GM12872 (cell line): ENCODE results near the gene DAB2IP.

Source experiments
- CTCF ChIP-seq: IDR thresholded peaks from 3 replicates; pipeline ENCODE4 v1.5.1; 2011; ENCODE audit warnings: low read depth, mild to moderate bottlenecking, low read length, moderate library complexity; ENCODE audit not compliant: insufficient read depth

The DAB2IP gene

GRCh38 chr9:121671612-121672155 is 20.2 kb downstream of the DAB2IP start:
- TF ChIP-seq CTCF: no peak

- TF ChIP-seq CTCF: no peak
Measured at GRCh38 chr9:121672213-121672612, 20.8 kb downstream of the DAB2IP start.

DNA sequence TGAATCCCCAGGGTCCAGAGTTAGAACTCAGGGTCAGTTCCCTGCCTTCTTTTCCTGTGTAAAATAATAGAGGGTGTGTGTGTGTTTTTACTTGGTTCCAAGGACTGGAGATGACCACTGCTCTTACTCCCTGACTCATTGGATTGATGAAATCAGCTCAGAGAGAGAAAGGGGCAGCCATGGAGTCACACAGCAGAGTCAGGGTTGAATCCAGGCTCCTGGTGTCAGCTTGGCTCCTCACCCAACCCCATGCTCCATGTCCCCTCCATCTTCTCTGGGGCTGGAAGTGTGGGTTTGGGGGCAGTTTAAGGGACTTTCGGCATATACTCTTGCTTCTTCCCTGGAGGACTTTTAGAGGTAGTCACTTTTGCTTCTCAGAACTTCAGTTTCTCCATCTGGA is 21.6 kb downstream of the DAB2IP start:
- no peak for TF ChIP-seq CTCF

DNA sequence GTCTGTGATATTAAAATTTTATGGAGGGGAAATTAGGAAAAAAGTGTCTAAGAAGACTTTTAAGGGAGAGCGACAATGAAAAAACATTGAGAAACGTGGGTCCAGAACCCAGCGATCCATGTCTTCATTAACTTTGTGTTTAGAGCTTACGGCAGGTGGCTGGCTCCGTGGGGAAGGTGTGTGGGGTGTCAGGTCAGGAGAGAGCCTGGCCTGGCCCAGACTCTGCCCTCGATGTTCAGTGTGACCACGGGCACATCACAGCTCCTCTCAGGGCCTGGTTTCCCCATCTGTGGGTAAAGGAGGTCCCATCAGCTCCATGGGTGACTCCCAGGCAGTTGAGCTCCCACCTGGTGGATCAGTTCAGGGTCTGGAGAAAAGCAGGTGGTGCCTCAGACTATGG is 22.1 kb downstream of the DAB2IP start:
- no peak for TF ChIP-seq CTCF

DNA sequence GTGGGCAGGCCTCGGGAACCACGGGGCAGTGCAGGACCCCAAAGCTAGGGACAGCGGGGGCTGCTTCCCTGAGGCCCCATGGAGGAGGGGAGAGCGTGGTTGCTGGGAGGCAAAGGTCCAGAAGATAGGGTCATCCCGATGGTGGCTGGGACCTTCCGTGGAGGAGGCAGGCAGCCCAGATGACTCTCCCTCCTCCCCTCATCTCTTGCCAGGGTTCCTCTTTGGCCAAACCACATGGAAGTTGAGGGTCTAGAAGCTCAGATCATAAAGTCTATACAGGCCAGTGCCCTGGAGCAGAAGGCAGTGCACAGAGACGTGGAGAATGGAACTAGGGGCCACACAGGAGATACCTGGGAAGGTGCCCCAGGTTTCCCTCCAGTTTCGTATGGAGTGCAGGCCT is 22.6 kb downstream of the DAB2IP start:
- TF ChIP-seq CTCF: no peak

DNA sequence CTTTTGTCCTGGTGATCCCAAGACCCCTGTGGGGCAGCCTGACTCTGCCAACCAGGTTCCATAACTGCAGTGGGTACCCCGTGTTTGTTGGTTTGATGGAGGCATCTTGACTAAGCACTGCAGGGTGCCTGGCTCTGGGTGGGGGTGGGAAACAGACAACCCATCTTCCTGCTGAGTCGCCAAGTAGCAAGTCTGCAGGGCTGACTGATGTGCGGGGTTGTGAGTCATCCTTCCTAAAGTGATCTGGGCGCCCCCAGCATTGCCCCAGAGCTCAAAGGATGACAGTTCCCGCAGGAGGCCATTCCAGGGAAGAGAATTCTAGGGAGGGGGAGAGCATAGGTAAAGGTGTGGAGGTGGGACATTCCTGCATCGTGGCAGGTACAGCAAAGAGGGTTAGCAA is 23.5 kb downstream of the DAB2IP start:
- TF ChIP-seq CTCF: no peak

DNA sequence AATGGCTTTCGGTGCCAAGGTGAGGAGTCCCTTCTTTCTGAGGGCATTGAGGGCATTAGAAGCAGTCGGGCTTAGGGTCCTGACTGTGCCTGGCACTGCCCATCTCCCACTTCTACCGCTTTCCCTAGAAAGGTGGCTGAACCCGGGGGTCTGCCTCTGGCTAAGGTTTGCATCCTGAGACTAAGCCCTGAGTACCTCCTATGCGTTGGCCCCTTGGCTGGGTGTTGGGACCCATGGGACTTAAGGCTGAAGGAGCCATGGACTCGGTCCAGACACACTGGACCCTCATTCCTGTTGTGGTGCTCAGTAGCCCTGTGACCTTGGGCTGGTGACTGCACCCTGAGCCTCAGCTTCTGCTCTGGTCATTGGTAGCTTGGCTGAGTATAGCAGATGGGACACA is 23.9 kb downstream of the DAB2IP start:
- no peak for TF ChIP-seq CTCF
